ENCODE data around the gene LSM3.

DNA sequence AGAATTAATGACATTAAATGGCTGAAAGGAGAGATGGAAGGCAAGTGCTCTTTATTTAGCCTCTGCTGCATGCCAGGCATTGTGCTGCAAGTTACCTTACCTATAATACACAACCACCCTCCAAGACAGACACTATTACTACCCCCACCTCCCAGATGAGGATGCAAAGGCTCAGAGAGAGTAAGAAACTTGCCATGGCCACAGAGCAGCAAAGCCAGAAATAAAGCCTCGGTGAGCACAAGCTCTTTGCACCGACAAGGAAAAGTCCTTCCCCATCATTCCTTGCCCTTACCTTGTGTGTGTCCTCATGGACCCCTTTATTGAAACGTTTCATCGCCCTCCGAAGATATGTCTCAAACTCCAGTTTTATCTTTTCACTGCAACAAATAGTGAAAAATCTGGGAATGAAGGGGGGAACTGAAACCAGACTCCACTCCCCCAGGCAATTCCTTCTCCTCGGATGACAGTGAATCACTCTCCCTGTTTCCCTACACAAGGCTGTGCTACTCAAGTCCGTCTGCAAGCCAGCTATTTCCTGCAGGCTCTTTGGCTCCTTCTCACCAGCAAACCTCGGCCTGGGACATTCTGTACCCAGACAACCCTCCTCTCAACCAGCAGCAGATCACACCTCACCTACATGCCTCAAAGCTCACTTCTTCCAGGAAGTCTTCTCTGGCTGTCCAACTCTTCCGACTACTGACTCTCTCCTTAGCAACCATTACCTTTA is 11.6 kb upstream of the LSM3 start:
- no peak for TF ChIP-seq CTCF (IDR thresholded peaks at IDR 0.05)
- TF ChIP-seq POLR2AphosphoS5 (IDR thresholded peaks at IDR 0.05): no peak
- TF ChIP-seq POLR2A (IDR thresholded peaks at IDR 0.05): no peak
- no peak for TF ChIP-seq EP300 (IDR thresholded peaks at IDR 0.05)

Measured in gastroesophageal sphincter (tissue), 3 donors.